COR-L47 (cell line): ENCODE measurements around the gene CEBPE.
A peak's percentile ranks its signal among the peaks of the same experiment; 100 is the strongest.
"Not testable (repeated sequence)": the region's sequence is repeated elsewhere in the genome, so short reads cannot be mapped to it uniquely, and the experiment has no call there.

Source experiments
- DNase-seq: peaks from one replicate; lab custom pipeline; 2025; lab: John Stamatoyannopoulos, UW

CEBPE gene

DNA sequence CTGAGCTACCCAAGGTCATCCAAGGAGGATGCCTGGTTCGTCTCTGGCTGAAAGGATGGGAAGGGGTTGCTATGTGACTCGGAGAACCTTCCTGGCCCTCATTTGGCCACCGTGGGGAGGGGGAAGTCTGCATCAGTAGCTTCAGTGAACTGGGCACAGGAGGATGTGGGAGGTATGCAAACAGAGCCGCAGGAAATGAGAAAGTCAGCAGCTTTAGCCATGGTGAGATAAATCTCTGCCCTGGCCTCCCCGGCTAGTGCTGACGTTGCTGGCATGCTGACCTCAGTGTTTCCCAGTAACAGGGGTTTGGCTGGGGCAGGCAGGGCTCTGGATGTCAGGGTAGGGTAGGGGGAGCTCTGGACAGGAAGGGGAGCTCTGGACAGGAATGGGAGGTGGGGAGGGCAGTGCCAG is 2.3 kb upstream of the CEBPE start:
- DNase-seq: no peak

DNA sequence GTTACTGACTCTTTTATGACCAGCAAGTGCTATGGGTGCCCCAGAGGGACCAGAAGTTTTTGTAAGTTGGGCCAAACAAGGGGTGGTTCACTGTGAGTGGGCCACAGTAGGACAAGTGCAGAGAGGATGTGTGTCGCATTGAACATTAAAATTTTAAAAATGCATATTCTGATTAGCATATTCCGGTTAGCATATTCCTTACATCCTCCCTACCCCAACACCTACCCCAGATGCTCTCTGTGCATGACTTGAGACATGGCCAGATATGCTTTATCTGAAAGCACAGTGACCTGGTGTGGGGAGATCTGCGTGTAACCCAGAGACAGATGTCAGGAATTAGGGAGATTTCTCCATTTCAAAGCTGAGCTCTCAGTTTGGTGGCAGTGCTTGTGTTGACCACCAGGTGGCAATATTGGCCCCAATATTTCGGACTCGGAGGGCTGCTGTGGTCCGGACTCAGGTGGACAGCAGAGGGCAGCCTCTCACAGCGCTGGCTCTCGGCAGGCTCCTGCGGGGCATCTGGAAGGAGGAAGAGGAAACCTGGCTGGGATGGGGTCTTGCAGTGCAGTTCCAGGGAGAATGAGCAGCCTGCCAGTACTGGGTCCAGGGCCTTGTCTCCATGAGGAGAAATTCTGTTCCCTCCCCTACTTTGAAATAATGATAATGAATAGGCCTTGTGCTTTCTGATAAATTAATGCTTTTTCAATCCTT is 1.6 kb upstream of the CEBPE start:
- DNase-seq: peak; percentile 78

DNA sequence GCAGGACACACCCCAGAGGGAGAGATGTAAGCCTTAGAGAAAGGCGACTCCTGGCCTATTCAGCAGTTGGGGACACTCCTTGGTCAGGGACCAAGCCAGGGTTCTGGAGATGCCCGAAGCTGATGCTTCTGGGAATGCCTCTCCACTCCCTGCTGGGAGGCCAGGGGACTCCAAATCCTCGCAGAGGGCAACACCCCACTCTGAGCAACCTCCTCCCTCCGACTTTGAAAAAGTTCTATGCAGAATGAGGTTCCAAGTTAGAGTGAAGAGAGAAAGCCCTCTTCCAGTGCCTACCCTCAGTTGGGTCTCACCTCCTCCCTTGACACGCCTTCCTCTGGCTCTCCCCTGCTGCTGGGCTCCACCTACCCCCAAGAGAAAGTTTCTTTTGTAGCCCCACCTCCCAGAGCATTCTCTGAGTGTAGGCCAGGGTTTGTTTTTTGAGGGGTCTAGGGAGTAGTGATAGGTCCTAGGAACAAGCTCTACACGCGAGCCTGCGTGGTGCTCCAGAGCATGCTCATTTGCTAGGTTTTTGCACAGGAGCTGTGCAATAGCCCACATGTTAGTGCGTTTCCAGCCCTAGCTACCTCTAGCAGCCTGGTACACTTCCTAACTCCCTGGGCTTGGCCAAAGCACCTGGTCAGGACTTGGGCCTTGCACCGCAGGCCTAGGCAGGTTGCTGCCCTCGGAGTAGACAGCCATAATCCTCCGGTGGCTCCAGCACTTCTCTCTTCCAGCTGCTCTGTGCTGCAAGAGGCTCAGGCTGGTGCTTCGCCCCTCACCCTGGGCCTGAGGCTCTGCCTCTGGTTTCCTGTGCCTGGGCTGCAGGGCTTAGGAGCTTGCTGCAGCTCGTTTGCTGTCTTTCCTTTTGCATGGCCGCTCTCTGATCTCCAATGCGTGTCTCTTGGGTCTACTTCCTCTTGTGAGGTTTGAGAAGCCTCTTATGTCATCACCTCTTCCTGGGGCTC is 590 bp upstream of the CEBPE start:
- DNase-seq: no peak

DNA sequence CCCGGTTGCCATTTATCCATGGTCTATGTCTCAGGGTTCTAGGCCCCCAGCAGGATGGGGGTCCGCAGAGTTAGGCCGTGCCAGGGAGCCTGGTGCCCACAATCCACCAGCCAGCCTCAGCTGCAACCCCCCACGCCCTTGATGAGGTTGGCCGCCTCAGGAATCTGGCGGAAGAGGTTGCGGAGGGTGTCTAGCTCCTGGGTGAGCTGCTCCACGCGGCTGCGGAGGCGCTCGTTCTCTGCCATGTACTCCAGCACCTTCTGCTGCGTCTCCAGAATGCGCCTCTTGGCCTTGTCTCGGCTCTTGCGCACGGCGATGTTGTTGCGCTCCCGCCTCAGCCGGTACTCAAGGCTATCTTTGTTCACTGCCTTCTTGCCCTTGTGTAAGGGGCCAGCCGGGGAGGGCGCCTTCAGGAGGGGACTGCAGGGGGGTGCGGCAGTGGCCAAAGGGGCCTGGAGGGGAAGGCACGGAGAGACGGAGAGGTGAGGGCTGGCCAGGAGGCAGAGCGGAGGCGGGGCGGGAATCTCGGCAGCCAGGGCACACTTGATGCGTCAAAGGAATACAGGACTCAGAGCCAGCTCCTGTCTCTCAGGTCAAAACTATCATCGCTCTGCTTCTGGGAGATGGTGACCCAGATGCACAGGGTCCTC is 1.6 kb downstream of the CEBPE start:
- DNase-seq: no peak

DNA sequence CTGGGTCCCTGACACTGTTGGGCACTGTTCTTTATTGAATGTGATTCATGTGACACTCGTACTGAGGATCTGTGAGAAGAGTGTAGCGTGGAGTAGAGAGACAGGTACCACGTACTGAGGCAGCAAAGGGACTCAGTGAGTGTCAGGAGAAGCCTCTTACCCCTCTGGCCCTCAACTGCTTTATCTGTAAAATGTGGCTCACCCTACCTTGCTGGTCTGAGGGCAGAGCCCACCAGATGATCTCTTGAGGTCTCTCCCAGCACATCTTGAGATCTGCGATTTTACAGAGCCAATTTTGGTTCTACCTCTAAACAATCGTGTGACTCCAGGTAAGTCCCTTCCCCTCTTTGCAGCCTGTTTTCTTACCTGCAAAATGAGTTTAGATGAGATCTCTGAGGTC is 3.1 kb downstream of the CEBPE start:
- no peak for DNase-seq

DNA sequence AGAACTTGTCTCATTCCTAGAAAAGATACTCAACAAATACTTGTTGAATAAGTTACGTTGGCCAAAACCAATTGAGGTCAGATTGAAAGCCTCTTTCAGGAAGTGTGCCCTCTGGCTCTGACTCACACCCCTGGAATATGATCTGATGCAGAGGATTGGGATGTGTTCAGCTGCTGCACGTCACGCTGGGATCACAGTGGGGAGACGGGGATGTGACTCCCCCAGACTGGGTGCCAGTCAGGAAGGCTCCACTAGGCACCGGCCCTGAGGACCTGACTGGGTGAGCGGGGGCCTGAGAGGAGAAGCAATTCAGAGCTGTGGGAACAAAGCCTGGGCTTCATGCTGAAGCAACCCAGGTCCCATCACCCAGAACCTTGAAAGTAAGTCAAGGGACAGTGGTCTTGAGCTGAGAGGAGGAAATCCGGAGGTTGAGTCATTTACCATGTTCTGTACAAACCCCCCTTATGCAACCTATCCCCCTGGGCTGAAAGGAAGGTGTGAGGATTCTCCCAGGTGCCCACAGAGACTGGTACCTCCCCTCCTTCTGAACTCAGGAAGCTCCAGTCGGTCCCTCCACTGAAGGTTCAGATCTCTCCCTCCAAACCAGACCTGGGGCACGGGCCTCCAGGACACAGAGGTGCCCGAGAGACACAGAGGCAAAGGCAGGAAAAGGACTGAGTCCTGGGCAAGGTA is 3.9 kb downstream of the CEBPE start:
- DNase-seq: no peak

DNA sequence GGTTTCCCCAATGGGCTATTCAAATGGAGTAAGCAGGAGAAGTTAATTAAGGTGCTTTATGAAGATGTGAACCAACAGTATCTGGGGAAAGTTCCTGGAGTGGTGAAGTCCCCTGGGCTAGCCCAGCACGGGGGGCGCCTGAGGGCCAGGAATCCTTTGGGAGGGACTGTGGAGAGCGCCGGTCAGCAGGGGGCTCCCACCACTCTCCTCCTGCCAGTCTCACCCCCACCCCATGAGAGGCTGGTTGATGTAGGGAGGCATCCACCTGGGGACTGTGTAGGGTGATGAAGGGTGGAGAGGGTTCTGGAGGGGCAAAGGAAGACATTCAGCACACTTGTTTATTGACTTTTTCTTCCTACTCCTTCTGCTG is 4.4 kb downstream of the CEBPE start:
- DNase-seq: no peak

DNA sequence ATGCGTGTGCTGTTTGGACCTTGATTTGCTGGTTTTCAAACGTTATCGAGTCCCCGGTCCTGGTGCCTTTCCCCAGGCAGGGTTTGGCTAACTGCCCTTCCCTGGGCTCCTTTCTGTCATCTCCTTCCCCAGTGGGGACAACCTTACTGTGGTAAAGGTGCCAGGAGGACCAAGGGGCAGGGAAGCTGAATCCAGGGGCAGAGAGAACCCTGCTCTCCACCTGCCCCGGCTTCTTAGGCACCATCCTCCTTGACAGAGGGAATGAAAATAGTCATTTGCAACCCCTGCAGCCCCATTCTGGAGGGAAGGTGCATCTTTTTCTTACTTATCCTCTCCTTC is 5.0 kb downstream of the CEBPE start:
- DNase-seq: no peak

DNA sequence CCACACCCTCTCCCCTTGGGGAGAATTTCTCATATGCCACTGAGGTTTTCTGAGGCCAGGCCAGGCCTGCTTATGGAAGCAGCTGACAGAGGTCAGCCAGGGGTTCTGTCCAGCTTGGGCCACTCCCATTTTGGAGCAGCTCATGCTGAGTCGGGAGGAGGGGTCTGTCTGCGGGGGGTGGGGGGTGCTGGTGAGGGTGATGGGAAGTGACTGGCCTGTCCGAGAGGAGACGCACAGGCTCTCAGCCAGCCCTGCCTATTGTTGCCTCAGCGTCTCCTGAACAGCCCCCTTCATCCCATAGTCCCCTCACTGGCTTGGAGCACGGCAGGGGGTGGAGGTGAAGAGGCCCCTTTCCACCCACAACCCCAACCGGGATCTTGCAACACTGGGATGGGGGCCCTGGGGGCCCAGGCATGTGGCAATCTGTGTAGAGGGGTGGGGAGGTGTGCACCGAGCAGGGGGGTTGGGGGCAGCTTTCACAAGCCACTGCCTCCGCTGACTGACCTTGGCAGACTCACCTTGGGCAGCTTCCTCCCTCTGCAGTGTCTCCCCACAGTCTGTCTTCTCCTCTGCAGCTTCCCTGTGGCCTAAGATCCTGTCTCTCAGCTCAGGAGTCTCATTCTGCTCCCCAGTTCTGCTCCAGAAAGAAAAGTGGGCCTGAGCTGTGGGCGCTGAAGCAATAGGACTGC is 5.5 kb downstream of the CEBPE start:
- DNase-seq: no peak

DNA sequence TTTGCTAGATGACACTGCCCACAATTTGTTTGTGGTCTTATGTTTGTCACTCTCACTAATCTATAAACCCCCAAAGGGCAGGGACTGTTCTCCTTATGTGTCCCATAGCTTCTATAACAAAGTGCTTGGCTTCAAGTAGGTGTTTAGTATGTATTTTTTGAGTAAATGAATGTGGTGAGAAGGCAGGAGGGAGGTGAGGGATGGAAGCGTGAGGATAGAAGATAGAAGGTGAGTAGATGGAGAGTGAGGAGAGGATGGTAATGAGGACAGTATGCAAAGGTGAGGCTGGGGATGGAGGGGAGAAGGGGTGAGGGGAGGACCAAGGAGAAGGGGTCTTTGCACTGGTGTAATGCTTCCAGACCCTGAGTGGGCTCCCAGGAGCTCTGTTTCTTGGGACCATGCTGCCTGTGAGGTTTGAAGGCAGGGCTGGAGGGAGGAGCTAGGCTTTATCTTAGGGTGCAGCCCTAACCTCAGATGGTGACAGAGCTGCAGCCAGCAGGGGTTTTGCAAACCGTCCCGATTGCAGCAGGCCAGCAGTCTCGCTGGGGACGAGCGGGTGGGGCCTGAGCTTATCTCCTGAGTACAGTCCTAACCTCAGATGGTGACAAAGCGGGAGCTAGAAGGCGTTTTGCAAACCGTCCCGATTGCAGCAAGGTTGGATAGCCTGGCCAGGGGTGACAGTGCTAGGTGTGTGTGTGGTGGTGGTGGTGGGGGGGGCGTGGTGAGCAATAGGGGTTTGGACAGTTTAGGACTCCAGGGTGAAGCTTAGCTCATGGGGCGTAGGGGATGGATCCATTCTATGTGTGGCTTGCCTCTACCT is 6.5 kb downstream of the CEBPE start:
- DNase-seq: no peak

DNA sequence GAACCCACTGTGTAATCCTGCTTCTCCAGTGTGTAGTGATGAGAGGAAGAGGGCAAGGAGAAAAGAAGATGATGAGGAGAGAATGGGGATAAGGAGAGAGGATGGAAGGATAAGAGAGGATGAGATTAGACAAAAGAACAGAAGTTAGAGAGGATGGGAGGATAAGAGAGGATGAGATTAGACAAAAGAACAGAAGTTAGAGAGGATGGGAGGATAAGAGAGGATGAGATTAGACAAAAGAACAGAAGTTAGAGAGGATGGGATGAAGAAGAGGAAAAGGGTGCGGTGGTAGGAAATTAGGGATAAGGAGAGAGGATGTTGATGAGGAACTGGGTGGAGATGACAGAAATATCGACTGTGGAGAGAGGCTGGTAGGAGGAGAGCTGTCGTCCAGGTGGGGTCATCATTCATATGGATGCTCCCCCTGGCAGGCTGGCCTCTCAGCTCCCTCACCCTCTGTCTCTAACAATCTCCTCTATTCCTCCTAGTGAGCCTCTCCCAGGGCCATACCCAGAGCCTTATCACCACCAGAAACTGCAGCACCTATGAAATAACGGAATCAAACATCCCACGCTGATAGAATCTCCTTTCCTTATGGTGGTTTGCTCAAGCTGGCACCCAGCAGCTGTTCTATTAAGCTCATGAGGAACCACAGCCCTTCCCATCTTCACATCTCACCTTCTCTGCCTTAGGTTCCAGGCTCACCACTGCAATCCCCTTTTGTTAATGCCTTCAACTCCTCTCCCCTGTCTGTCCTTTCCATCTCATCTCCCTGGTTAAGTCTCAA is 8.3 kb downstream of the CEBPE start:
- DNase-seq: no peak

DNA sequence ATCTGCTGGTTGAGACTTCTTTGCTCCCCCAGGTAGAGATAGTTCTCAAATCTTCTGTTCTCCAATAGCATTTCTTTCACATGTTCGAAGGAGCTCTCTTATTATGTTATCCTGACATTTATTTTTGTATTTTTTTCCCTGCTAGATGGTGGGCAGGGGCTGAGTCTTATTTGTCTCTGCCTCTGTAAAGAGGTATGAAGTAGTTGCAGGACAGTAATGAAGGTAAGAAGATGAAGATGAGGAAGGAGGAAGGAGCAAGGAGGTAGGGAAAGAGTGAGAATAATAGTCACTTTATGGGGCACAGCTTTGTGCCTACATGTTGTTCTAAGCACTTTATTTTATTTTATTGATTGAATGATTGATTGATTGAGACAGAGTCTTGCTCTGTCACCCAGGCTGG is 9.3 kb downstream of the CEBPE start:
- DNase-seq: no peak

DNA sequence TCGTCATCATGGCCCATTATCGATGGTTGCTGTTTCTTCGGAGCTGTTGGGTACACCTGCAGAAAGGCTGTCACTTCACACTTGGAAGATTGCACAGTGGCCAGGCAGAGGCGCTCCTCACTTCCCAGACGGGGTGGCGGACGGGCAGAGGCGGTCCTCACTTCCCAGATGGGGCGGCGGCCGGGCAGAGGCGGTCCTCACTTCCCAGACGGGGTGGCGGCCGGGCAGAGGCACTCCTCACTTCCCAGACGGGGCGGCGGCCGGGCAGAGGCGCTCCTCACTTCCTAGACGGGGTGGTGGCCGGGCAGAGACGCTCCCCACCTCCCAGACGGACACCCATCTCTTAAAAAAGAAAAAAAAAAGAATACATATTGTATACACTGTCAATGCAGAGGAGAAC is 10.9 kb downstream of the CEBPE start:
- not testable (repeated sequence) for DNase-seq

DNA sequence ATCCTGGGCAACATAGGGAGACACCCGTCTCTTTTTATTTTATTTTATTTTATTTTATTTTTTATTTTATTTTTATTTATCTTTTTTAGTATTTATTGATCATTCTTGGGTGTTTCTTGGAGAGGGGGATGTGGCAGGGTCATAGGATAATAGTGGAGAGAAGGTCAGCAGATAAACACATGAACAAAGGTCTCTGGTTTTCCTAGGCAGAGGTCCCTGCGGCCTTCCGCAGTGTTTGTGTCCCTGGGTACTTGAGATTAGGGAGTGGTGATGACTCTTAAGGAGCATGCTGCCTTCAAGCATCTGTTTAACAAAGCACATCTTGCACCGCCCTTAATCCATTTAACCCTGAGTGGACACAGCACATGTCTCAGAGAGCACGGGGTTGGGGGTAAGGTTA is 11.4 kb downstream of the CEBPE start:
- DNase-seq: not testable (repeated sequence)

DNA sequence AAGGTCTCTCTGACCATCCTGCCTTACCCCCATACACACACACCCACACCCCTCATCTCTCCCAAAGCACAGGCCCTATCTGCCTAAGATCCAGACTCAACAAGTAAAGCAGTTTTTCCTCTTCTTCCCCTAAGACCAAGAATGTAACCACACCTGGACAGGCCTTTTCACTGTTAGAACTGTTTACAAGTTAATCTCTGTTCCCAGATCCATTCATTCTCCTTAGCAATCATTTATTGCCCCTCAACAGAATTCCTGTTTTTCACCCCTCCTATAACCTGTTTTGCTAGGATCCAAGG is 12.4 kb downstream of the CEBPE start:
- no peak for DNase-seq

DNA sequence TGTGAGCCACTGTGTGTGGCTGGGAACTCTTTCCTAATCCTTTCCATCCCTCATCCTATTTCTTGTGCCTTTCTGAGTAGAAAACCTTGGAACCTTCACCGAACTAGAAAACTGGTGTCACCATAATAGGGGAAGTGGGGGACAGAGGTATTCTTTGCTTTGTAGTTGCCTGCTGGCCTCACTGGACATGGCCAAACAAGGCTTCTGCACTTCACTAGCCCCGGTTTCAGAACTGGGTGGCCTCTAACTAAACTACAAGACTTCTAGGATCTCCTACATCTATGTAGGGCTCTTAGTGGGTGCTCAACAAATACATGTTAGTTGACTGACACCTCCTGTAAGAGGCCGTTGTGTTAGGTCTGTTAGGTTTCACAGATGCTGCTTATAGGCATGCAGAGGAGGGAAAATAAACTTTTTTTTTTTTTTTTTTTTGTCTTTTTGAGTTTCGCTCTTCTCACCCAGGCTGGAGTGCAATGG is 13.7 kb downstream of the CEBPE start:
- no peak for DNase-seq

DNA sequence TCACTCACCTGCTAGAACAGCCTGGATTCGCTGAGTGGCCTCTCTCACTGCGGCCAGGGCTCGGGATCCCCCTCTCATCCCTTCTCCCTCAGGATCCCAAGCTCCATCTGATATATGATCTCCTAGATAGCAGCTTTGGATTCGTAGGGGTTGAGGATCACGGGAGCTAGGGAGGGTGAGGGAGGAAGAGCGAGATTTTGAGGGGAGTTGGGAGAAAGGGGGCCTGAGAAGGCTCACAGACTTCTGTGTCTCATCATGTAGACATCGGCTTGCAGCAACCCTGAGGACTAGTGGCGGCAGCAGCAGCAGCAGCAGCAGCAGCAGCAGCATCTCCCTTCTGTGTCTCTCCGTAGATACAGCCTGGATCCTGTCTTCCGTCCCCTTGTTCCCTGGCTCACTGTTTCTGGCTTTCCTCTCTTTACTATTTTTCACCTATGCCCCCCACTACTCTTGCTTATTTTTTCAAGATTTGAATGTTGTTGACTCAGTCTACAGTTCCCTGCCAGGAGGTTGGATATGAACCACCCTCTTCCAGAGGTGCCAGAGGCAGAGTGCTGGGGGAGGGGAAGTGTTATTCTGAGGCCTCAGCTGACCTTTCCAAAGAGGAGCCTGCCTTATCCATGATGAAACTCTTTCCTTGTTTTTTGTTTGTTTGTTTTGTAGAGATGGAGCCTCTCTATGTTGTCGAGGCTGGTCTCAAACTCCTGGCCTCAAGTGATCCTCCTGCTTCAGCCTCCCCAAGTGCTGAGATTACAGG is 14.3 kb downstream of the CEBPE start, which contains the start of gene CIROP:
Gene CIROP, minus strand, starts transcription at position 399 of the 757 bp plus-strand sequence. Its CDS starts 69 bp downstream, at position 330.
- DNase-seq: no peak

DNA sequence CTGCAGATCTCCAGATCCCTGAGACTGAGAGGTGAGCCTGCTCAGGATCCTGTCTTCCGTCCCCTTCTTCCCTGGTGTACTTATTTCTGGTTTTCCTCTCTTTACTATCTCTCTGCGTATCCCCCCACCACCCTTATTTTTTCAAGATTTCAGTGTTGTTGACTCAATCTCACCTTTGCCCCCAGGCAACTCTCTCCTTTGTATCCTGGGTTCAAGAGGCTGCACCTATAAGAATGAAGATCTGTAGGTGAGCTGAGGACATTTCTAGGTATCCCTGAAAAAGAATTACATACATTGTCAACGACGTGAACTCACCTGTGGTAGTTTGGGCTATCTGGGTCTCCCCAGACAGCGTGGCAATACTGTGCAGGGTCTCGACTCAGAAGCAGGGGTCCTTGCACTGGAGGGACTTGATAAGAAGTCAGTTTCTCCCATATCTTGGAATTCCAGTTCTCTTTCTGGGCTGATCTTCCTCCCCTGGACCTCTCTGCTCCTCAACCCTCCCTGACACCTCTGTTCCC is 14.9 kb downstream of the CEBPE start:
- DNase-seq: no peak

DNA sequence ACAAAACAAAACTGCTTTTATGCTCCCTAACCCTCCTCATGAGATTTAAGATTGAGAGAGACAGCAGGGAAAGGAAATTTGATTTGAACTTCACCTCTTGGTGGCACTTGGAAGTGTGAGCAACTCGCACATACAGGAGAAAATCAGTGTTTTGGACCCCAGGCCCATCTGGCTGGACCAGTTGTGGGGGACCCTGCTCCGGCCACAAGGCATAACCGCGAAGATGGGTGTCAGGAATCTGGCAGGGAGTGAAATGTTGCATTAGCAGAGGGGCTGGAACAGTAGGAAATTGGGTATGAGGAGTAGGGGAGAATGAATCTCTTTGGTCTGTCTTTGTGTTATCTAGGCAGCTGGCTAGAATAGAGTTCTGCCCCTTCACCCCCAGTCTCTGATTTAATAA is 15.5 kb downstream of the CEBPE start:
- DNase-seq: no peak
